PFSK-1 (cell line): ENCODE measurements around the gene PRSS21.

ENCODE experiments used
- FOXP2 ChIP-seq: optimal IDR thresholded peaks from 2 replicates; pipeline ENCODE3; 2011; ENCODE audit warnings: borderline replicate concordance, control low read depth, inconsistent platforms; ENCODE audit not compliant: insufficient read depth; ENCODE audit errors: extremely low read length, extremely low read depth
- POLR2AphosphoS5 ChIP-seq: IDR thresholded peaks from 2 replicates; pipeline ENCODE4 v1.6.1; 2012; ENCODE audit warnings: low read depth, mild to moderate bottlenecking, control low read depth, low read length, moderate library complexity
- SIN3A ChIP-seq: IDR thresholded peaks from 2 replicates; pipeline ENCODE4 v1.6.1; 2012; ENCODE audit warnings: mild to moderate bottlenecking, low read length, moderate library complexity, borderline replicate concordance; ENCODE audit not compliant: insufficient read depth
- TAF1 ChIP-seq: IDR thresholded peaks from 2 replicates; pipeline ENCODE4 v1.6.1; 2012; ENCODE audit warnings: low read length, control low read depth, borderline replicate concordance; ENCODE audit not compliant: insufficient read depth
- TF ChIP-seq, protein P1 (sequence below), 2 experiments: IDR thresholded peaks; 2 replicates each; pipeline versions ENCODE4 v1.6.1 to v1.8.0; 2011 to 2012; ENCODE audit warnings: low read depth in 2 of 2, low read length in 2 of 2, control low read depth in 1 of 2, inconsistent platforms in 1 of 2, mild to moderate bottlenecking in 1 of 2, moderate library complexity in 1 of 2; ENCODE audit not compliant: insufficient read depth in 1 of 2

Gene PRSS21

DNA sequence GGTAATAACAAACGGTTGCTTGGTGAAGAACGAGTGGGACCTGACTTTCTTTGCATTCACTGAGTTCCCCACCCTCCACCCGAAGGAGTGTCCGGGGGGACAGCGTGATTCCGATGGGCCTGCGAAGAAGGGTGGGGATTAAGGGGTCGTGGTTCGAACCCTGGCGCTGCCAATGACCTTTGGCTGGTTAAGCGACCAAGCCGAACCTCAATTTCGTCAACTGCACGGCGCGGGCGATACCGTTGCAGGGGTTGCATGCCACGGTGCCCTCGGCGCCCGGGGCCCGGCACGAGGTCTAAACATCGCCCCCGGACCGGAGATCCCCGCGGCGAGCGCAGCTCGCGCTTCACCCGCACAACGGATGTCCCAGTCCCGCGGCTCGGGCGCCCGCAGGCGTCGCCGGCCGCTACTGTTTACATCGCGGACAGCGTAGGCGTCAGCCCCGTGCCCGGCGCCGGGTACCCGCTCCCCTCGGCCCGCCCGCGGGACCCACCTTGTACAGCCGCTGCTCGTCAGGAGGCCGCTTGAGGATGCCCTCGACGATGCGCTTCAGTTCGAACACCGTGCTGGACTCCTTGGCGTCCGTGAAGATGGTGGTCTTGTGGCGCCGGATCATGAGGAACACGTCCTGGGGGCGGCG, 40.4 kb upstream of the PRSS21 start:
- no peak for TF ChIP-seq SIN3A
- TF ChIP-seq, protein P1, sequence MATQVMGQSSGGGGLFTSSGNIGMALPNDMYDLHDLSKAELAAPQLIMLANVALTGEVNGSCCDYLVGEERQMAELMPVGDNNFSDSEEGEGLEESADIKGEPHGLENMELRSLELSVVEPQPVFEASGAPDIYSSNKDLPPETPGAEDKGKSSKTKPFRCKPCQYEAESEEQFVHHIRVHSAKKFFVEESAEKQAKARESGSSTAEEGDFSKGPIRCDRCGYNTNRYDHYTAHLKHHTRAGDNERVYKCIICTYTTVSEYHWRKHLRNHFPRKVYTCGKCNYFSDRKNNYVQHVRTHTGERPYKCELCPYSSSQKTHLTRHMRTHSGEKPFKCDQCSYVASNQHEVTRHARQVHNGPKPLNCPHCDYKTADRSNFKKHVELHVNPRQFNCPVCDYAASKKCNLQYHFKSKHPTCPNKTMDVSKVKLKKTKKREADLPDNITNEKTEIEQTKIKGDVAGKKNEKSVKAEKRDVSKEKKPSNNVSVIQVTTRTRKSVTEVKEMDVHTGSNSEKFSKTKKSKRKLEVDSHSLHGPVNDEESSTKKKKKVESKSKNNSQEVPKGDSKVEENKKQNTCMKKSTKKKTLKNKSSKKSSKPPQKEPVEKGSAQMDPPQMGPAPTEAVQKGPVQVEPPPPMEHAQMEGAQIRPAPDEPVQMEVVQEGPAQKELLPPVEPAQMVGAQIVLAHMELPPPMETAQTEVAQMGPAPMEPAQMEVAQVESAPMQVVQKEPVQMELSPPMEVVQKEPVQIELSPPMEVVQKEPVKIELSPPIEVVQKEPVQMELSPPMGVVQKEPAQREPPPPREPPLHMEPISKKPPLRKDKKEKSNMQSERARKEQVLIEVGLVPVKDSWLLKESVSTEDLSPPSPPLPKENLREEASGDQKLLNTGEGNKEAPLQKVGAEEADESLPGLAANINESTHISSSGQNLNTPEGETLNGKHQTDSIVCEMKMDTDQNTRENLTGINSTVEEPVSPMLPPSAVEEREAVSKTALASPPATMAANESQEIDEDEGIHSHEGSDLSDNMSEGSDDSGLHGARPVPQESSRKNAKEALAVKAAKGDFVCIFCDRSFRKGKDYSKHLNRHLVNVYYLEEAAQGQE (IDR thresholded peaks at IDR 0.05; ENCODE audit: insufficient read depth in 1 of 2, low read depth in 2 of 2, low read length in 2 of 2), result no peak
- TF ChIP-seq TAF1, result no peak
- TF ChIP-seq FOXP2, result no peak
- TF ChIP-seq POLR2AphosphoS5, result no peak

DNA sequence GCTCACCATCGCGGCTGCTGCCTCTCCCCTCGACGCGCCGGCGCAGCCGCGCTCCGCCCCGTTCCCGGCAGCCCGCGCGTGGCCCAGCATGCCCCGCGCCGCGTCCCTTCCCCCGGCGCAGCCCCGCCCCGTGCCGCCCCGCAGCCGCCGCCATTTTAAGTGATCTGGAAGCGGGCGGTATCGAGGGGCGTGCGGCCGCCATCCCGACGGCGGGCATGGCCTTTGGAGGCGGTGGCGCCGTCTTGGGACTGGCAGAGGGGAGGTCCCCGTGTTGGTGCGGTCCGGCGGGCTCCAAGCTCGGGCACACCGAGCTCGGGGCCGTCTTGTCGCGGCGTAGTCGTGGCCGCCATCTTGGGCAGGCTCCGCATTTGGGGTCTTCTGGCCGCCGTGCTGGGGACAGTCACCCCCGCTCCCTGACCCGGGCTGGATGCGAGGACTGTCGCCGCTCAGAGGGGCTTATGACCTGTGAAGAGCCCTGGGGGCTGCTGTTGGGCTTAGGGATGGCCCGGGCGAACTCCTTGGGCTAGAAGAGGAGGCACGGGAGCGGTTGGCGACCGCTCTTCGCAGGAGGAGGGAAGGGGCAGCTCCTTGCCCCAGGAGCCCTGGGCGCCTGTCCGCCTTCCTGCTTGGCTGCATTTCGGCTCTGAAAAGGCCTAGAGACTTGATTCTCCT, 39.7 kb upstream of the PRSS21 start, which contains the start of gene ELOB:
TSS of gene ELOB (minus strand) at position 50 of the 672 bp plus-strand sequence. CDS start at position 9, 41 bp downstream.
- TF ChIP-seq, protein P1 (IDR thresholded peaks at IDR 0.05; ENCODE audit: insufficient read depth in 1 of 2, low read depth in 2 of 2, low read length in 2 of 2), result peak in 1 of 2 experiments; percentile 30; a peak in 1 of 4 replicates
- TF ChIP-seq POLR2AphosphoS5 (peak; percentile 87), SIN3A (no peak), TAF1 (peak; percentile 90), FOXP2 (peak; percentile 21)

DNA sequence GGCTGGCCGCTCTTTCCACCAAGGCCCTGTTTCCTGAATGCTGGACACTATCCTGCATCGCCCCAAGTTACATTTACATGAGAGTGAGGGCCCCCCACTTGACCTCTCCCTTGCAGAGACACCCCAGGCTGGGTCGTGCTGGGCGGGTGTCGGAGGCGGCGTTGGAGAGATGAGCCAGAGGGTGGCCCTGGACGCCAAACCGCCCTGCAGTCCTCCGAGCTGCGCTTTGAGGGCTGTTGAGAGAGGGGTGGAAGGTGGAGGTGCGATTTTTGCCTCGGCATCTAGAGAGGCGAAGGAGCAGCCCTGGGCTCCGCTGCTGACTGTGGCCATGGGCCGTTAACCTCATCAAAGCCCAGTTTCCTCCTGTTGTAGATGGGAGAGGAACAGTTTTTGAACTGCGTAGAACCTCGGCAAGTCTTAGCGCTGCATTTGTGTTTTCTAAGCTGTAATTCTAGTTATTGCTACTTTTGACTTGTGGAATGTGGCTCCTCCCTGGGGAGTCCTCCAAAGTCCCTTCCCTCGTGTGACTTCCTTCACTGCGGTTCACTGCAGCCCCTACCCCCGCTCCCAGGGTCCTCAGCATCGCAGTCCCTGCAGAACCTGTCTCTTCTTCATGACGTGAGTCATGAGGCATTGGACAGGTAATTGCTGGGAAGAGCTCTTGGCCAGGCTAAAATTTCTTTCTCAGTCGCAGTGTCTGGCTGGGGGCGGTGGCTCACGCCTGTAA, 39.0 kb upstream of the PRSS21 start:
- no peak; the same call in 1 of the 2 replicates for TF ChIP-seq POLR2AphosphoS5
- no peak for TF ChIP-seq FOXP2
- TF ChIP-seq, protein P1 (IDR thresholded peaks at IDR 0.05; ENCODE audit: insufficient read depth in 1 of 2, low read depth in 2 of 2, low read length in 2 of 2), result no peak
- TF ChIP-seq TAF1, result no peak
- no peak for TF ChIP-seq SIN3A

DNA sequence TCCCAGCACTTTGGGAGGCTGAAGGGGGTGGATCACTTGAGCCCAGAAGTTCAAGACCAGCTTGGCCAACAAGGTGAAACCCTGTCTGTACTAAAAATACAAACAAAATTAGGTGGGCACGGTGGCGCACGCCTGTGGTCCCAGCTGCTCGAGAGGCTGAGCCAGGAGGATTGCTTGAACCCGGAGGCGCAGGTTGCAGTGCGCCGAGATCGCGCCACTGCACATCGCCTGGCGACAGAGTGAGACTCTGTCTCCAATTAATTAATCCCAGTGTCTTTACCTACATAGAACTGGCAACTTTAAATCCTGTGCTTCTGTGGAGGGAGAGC, 38.4 kb upstream of the PRSS21 start:
- TF ChIP-seq POLR2AphosphoS5, result no peak
- TF ChIP-seq, protein P1 (IDR thresholded peaks at IDR 0.05; ENCODE audit: insufficient read depth in 1 of 2, low read depth in 2 of 2, low read length in 2 of 2), result no peak
- TF ChIP-seq FOXP2, result no peak
- TF ChIP-seq TAF1, result no peak
- no peak for TF ChIP-seq SIN3A
